ENCODE results near the gene HSH2D. TPM values are rescaled to one million over a fixed set of nuclear protein-coding genes. Genes with fewer than 3 reads are reported as not detected.
A peak's percentile ranks its signal among the peaks of the same experiment; 100 is the strongest.

Gene HSH2D
- total and polyA plus RNA-seq, 2 of the 13 experiments (the other 11 are each of a cell fraction or from before 2014, with no cell fraction given), result 0.69 to 3.2 TPM

- 0 out of 2 replicates have a peak, but pooled peaks have one; percentile 32 for TF ChIP-seq ZNF609 (CRISPR knock-in tag; IDR thresholded peaks at IDR 0.05; ENCODE audit: borderline replicate concordance)
- TF ChIP-seq ELF1 (CRISPR knock-in tag; IDR thresholded peaks at IDR 0.05), result peak; percentile 98
- 0 out of 2 replicates have a peak, but pooled peaks have one; percentile 13 for TF ChIP-seq HMGXB3 (CRISPR knock-in tag; IDR thresholded peaks at IDR 0.05; ENCODE audit: borderline replicate concordance)
- 0 out of 2 replicates have a peak, but pooled peaks have one; percentile 26 for TF ChIP-seq ZSCAN12 (CRISPR knock-in tag; IDR thresholded peaks at IDR 0.05)
- 0 out of 2 replicates have a peak, but pooled peaks have one; percentile 56 for TF ChIP-seq ATF6 (CRISPR knock-in tag; conservative IDR thresholded peaks at IDR 0.05)
- TF ChIP-seq, protein P1, sequence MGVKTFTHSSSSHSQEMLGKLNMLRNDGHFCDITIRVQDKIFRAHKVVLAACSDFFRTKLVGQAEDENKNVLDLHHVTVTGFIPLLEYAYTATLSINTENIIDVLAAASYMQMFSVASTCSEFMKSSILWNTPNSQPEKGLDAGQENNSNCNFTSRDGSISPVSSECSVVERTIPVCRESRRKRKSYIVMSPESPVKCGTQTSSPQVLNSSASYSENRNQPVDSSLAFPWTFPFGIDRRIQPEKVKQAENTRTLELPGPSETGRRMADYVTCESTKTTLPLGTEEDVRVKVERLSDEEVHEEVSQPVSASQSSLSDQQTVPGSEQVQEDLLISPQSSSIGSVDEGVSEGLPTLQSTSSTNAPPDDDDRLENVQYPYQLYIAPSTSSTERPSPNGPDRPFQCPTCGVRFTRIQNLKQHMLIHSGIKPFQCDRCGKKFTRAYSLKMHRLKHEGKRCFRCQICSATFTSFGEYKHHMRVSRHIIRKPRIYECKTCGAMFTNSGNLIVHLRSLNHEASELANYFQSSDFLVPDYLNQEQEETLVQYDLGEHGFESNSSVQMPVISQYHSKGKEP (CRISPR knock-in tag; IDR thresholded peaks at IDR 0.05), result no peak
- TF ChIP-seq, protein P2, sequence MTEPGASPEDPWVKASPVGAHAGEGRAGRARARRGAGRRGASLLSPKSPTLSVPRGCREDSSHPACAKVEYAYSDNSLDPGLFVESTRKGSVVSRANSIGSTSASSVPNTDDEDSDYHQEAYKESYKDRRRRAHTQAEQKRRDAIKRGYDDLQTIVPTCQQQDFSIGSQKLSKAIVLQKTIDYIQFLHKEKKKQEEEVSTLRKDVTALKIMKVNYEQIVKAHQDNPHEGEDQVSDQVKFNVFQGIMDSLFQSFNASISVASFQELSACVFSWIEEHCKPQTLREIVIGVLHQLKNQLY (CRISPR knock-in tag; IDR thresholded peaks at IDR 0.05), result no peak
- peak; percentile 95 for TF ChIP-seq TFDP2 (CRISPR knock-in tag; IDR thresholded peaks at IDR 0.05)
- peak; percentile 59 for TF ChIP-seq HNRNPLL (IDR thresholded peaks at IDR 0.05; ENCODE audit: low read depth, low read length, poor library complexity, severe bottlenecking)
- TF ChIP-seq DMAP1 (CRISPR knock-in tag; IDR thresholded peaks at IDR 0.05), result peak; percentile 55; the same call in 1 of the 2 replicates
- peak; percentile 81 for TF ChIP-seq FOXK1 (CRISPR knock-in tag; IDR thresholded peaks at IDR 0.05; ENCODE audit: borderline replicate concordance, low read depth)
- 0 out of 2 replicates have a peak, but pooled peaks have one; percentile 41 for TF ChIP-seq ZNF441 (CRISPR knock-in tag; IDR thresholded peaks at IDR 0.05; ENCODE audit: borderline replicate concordance)
Observed at GRCh38 chr19:16197622-16198369, 54.3 kb downstream of the HSH2D start, which contains the start of gene AP1M1 (continued).
